ENCODE data around the gene FAM98C. TPM values are rescaled to one million over a fixed set of nuclear protein-coding genes. Genes with fewer than 3 reads are reported as not detected.

Gene FAM98C
- total RNA-seq, 1 donor, result 11.6 TPM

Other genes with a start within 250 kb of the FAM98C start
- not detected for gene DPF1, start 178.9 kb upstream of the FAM98C start, total RNA-seq
- 0.31 TPM for gene PPP1R14A, start 146.7 kb upstream of the FAM98C start, total RNA-seq
- 34.5 TPM for gene SPINT2, start 138.5 kb upstream of the FAM98C start, total RNA-seq
- gene C19orf33, start 98.8 kb upstream of the FAM98C start, total RNA-seq, result 3.1 TPM
- gene YIF1B, start 87.1 kb upstream of the FAM98C start, total RNA-seq, result 27.4 TPM
- gene KCNK6, start 83.2 kb upstream of the FAM98C start, total RNA-seq, result 3.8 TPM
- gene CATSPERG, start 67.3 kb upstream of the FAM98C start, total RNA-seq, result 1.9 TPM
- 88.1 TPM for gene PSMD8, start 28.5 kb upstream of the FAM98C start, total RNA-seq
- gene GGN, start 15.1 kb upstream of the FAM98C start, total RNA-seq, result not detected
- gene SPRED3, start 14.4 kb upstream of the FAM98C start, total RNA-seq, result 0.10 TPM
- gene RASGRP4, start 23.1 kb downstream of the FAM98C start, total RNA-seq, result 19.3 TPM
- gene RYR1, start 30.6 kb downstream of the FAM98C start, total RNA-seq, result 0.10 TPM
- 29.1 TPM for gene MAP4K1, start 214.9 kb downstream of the FAM98C start, total RNA-seq
- gene EIF3K, start 216.1 kb downstream of the FAM98C start, total RNA-seq, result 517 TPM
- 59.0 TPM for gene ACTN4, start 244.6 kb downstream of the FAM98C start, total RNA-seq